ENCODE measurements around the gene ANTXRL.
"Not testable (repeated sequence)": the region's sequence is repeated elsewhere in the genome, so short reads cannot be mapped to it uniquely, and the experiment has no call there.

The ANTXRL gene

GRCh38 chr10:46310851-46311250, 24.1 kb downstream of the ANTXRL start:
- no peak for DNase-seq

DNA sequence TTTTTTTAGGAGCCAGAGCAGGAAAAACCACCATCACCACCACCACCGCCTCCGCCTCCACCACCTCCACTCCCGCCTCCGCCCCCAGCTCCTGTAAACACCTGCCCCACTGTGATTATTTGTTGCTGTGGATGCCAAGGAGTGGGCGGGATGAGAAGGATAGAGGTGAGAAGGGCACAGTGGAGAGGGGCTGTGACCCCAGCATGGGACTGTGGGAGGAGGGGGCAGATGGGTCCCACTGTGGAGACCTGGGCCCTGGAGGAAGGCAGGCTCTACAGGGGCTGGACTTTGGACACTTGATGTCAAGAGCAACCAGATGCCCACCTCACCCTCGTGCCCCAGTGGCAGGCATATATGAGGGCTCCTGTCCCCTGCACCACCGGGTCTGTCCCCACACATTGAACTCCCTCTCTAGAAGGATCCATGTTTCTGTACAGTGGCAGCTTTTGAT, 24.7 kb downstream of the ANTXRL start:
- DNase-seq: no peak

DNA sequence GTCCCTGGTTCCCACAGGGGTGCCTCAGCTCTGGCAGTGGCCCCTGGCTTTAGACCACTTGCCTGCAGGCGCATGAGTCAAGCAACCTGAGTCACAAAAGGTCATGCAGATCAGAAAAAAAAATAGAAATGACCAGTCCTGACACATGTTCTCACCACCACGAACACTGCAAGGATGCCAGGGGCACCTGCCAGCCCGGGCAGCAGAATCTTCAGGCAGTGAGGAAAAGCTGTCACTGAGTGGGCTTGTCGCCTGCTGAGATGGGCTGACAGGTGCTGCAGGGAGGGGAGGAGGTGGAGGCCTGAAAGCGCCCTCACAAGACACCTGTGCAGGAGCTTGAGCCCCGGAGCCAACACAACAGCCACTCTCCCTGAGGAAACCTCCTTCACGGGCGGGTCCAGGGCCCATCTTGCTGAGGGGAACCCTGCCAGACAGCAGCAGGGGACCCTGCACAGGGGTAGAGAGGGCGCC, 25.2 kb downstream of the ANTXRL start:
- not testable (repeated sequence) for DNase-seq

DNA sequence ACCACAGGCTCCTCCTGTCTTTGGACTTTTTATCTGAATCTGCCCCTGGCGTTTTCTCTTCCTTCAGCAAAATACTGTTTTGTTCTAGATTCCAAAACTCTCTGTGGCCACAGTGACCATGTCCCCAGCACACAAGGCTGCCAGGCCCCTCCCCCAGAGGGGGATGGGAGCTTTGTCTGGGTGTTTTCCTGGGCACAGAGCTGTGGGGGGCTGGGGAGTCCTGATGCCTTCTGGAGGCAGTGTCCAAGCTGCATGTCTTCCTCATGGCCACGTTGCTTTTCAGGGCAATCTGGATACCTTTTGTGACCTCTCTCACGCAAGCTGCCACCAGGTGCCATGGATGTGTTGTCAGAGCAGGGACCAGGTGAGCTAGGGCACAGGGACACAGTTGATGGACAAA, 26.2 kb downstream of the ANTXRL start:
- DNase-seq: no peak

GRCh38 chr10:46314071-46314470, 27.3 kb downstream of the ANTXRL start:
- no peak for DNase-seq

- peak; percentile 50 for DNase-seq
Observed at GRCh38 chr10:46315071-46315860, 28.5 kb downstream of the ANTXRL start.

DNA sequence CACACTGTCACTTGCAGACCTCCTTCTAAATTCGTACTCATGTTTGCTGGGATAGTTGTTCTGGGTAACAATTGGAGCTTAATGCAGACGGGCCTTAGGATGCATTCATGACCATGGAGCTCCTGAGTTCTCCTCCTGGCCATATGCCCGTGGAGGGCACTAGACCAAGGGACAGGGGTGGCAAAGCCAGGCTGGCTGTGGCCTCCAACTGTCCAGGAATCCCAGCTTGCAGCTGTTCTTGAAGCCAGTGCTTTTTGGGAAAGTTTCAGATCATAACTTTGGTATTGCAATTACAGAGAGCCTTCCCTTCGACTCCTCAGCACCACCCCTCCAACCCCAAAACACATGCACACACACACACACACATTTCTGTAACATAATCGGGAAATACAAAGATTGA, 30.6 kb downstream of the ANTXRL start:
- no peak for DNase-seq

GRCh38 chr10:46317889-46318288, 31.1 kb downstream of the ANTXRL start:
- no peak for DNase-seq

GRCh38 chr10:46318799-46319198, 32.0 kb downstream of the ANTXRL start:
- DNase-seq: no peak

GRCh38 chr10:46319389-46319788, 32.6 kb downstream of the ANTXRL start:
- no peak for DNase-seq

DNA sequence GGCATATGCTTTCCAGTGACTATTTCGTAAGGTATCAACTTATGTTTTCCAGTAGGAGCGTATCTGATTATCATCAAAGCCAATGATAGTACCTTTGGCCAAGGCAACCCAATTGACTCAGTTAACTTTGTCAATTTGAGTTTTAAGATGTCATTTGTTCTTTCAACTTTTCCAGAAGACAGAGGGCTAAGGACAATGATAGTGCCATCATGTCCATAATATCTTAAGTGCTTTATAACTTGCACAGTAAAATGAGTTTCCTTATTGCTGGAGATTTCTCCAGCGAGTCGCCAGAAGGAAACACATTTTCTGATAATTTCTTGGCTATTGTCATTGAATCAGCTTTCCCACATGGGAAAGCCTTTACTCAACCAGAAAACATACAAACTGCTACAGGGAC, 35.0 kb downstream of the ANTXRL start:
- no peak for DNase-seq

DNA sequence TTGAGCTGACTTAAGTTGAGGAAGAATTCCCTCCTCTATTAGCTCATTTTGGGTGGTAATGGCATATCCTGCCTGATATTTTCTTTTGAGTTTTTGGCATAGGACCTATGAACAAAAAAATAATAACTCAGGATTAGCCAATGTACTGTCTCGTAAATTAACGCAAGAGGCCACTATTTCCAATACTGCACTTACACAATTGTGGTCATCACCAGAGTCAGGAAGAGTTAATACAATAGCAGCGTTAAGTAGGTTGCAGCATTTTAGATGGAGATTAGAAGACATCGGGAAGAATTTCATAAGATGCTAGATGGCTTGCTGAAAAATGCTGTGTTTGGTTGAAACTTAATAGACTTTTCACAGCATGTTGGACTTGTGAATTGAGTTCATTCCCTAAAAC, 36.4 kb downstream of the ANTXRL start:
- no peak for DNase-seq

- no peak for DNase-seq
Observed at GRCh38 chr10:46325021-46325420, 38.2 kb downstream of the ANTXRL start.

GRCh38 chr10:46326066-46326465, 39.3 kb downstream of the ANTXRL start:
- DNase-seq: no peak

DNA sequence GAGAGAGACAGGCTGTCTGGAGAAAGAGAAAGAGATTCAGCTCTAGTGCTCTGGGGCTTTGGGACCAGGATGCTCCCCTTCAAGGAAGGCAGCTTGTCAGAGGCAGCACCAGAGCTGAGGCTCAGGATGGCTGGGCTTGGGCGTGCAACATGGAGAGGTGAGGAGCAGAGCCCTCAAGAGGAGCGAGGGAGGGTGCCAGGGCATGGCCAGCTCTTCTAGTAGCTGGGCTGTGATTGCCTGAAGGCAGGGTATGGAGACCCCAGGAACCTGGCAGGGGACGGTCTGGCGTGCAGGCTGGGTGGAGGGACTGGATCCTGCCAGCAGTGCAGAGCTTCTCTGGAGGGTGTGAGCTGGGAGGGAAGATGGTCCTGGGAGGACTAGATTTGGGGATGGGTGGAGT, 40.2 kb downstream of the ANTXRL start:
- DNase-seq: no peak

- DNase-seq: no peak
Observed at GRCh38 chr10:46327685-46328084, 40.9 kb downstream of the ANTXRL start.

GRCh38 chr10:46328853-46329689, 42.3 kb downstream of the ANTXRL start:
- DNase-seq: no peak

GRCh38 chr10:46329690-46330016, 42.9 kb downstream of the ANTXRL start:
- DNase-seq: no peak

DNA sequence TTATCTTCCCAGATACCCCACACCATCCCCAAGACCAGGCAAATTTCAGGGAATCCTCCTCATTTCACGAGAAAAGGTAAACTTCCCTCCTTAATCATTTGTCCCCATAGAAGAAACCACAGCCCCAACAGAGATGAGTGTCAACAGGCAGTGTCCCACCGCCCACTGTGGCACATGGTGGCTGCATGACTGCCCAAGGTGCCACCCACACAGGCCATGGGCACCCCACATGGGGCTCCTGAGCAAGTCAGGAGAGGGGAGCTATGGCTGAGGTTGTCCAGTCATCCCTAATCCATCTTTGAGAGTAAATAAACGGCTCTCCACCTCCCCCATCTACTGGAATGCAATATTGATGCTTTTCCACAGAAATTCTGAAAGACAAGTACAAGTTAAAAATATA, 44.1 kb downstream of the ANTXRL start:
- no peak for DNase-seq

DNA sequence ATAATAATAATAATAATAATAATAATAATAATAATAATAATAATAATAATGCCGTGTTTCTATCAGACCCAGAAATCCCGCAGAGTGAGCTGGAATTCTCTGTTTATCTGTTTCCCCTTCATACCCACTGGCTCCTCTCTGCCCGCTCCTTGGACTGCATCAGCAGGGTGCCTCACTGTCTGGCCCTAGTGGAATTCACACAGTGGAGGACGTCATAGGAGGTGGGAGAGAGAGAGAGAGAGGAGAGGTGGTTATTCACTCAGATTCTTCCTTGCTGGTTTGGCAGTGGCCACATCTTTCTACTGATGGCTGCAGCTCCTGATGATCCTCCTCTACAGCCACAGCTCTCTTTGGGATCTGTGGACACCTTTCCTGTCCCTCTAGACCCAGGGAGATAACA, 78.7 kb downstream of the ANTXRL start:
- DNase-seq: peak; percentile 17

- DNase-seq: not testable (repeated sequence)
Observed at GRCh38 chr10:46367209-46367608, 80.4 kb downstream of the ANTXRL start.

GRCh38 chr10:46367666-46368240, 81.0 kb downstream of the ANTXRL start:
- not testable (repeated sequence) for DNase-seq

- not testable (repeated sequence) for DNase-seq
Observed at GRCh38 chr10:46368956-46369355, 82.2 kb downstream of the ANTXRL start.

- not testable (repeated sequence) for DNase-seq
Observed at GRCh38 chr10:46374410-46374809, 87.6 kb downstream of the ANTXRL start.

Measured in fibroblast of skin of right biceps (primary cell).